HG03064 (cell line): ENCODE results near the gene SLC1A1.
"Not testable (repeated sequence)": the region's sequence is repeated elsewhere in the genome, so short reads cannot be mapped to it uniquely, and the experiment has no call there.

Experiments
- ATAC-seq: cut with Tn5 transposase; IDR thresholded peaks from one replicate; pipeline ENCODE4 v1.9.1; 2021; ENCODE audit warnings: low read depth; ENCODE audit not compliant: unreplicated experiment

The SLC1A1 gene

DNA sequence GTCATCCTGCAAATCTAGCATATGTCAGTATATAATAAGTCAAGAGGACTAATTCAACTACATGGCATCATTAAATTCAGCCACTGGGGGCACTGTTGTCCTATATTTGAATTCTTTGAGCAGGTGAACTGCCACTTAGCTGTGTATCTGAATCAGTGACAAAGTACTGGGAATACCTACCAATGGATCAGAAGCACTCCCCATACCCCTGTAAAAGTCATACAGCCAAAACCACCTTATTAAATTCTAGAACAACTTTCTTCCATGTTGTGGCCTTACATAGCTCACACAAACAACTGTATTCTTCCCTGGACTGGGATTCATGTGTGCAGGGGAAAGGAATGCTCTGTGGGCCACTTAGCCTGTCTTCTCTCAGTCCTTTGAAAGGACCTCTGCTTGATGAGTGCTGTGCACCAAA, 114.4 kb downstream of the SLC1A1 start:
- ATAC-seq = peak; percentile 73

GRCh38 chr9:4606033-4606432, 115.8 kb downstream of the SLC1A1 start:
- ATAC-seq = not testable (repeated sequence)

GRCh38 chr9:4614627-4615026, 124.4 kb downstream of the SLC1A1 start:
- no peak for ATAC-seq

DNA sequence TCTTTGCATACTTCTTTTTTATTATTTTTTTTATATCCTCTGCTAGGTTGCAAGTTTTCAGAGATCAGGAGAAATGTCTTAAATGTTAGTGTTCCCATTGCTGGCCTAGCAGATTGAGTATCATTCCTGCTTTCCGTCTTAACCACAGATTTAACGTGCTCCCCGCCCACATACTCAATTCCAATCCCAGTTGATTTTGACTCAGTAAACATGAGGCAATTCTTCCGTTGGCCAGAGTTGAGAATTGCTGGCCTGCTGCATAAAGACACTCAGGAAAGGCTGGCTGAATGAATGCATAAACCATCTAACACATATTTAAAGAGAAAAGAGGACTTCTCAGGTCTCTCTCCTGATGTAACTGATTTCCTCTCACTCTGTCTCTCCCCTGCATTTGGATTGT, 125.0 kb downstream of the SLC1A1 start:
- no peak for ATAC-seq

- no peak for ATAC-seq
These were observed 125.5 kb downstream of the SLC1A1 start for GRCh38 chr9:4615778-4616177.

DNA sequence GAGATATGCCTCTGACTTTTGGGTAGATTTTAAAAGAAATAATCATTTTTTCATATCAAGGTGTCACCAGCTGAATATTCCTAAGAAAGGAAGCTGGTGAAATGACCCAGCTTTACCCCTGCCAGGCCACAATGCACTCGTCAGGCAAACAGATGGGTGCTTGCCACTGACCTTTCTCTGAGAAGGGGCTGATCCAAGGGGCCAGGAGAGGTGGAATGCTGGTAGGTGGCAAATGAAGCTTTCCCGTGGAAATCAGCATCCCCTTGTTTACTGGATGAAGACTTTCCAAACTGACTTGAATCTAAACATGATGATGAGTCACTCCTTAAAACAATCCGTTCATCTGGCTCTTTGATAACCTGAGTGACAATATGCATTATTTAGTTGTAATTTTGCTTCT, 127.5 kb downstream of the SLC1A1 start:
- ATAC-seq = no peak

- no peak for ATAC-seq
These were observed 128.4 kb downstream of the SLC1A1 start for GRCh38 chr9:4618700-4619099.

DNA sequence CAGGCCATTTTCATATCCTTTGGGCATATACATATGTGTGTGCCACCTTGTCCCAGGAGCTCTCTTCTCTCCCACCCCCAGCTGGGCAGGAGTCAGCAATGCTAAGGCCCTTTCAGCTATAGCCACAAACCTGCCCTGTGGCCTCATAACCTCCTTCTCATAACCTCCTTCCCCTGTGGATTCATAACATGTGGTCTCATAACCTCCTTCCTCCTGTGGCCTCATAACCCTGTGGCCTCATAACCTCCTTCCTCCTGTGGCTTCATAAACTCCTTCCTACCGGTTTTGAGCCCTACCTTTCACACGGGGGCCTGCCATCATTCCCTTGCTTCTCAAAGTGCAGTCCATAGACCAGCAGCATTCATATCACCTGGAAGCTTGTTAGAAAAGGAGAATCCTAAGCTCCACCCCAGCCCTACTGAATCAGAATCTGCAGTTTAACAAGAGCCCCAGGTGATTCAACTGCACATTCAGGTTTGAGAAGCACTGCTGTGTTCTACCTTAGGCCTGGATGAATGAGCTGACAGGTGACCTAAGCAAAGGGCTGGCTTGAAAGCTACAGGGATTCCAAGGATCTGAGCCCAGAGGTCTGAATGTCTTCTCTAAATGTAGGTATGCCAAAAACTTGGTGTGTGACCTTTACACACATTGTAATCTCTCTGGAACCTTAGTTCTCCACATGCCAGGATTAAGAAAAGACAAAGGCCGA, 129.9 kb downstream of the SLC1A1 start:
- no peak for ATAC-seq

- no peak for ATAC-seq
These were observed 130.8 kb downstream of the SLC1A1 start for GRCh38 chr9:4620881-4621555.

DNA sequence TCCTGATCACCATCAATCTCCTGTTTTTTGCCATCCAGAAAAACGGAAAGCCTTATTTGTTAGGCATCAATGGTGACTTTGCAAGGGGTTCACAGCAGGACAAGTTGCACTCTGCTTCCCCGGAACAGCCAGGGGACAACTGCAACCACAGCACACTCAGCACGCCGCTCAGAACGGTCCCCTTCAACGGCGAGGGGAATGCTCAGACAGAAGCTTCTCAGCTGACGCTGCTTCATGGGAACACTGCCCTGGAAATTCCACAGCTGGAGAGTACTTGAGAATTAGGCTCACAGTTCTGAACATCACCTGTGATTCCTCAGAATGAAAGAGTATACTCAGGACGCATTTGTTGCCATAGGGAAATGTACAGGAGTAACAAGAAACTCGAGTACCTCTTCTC, 131.7 kb downstream of the SLC1A1 start:
- ATAC-seq = no peak

DNA sequence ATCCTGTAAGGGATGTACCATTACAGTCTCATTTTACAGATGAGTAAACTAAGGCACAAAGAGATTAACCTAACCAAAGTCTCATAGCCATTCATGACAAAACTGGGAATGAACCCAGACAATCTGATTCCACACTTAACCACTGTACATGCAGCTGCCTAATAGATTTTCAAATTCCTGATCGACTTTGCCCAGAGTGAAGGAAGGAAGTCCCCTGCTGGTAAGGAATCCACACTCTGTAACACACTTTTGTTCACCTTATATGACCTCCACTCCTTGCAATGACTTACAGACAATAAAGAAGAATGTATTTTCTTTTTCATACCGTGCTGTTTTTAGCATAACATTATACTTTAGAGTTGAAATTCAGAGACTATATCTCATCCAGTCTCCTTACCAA, 140.6 kb downstream of the SLC1A1 start:
- ATAC-seq = no peak
